ENCODE measurements around the gene BCOR. TPM values are rescaled to one million over a fixed set of nuclear protein-coding genes. Genes with fewer than 3 reads are reported as not detected.

The BCOR gene
- total RNA-seq, 1 experiment from 2014 or later, result 48.3 TPM

DNA sequence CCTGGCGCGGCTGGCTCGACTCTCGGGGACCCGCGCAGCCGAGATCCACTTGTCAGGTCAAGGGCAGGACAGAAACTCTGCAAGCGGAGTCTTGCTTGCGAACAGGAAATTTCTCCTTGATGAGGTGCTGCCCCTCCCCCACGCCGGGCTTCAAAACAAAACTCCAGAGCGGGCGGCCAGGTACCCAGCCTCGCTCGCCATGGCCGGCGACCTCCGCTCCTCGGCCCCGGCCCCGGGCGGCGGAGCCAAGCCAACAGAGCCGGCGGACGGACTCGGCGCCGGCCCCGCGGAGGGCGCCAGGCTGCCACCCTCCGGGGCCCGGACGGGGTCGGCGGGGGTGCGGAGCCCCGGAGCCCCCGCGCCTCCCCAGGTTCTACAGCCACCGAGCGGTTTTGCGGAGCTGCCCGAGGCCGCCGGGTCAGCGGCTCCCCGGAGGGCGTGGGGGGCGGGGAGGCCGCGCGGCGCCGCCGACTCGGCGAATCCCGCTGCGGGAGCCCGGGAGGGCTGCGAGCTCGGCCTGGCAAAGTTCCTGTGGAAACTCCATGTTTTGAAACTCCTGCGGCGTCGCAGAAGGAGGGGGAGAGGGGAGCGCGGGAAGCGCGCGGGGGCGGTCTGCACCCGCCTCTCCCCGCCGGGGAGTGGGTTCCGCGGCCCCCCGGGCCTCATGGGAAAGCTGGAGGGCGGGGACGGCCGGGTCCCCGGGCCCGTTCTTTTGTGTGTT lies 11.7 kb upstream of the BCOR start:
- no peak for TF ChIP-seq SIN3A (IDR thresholded peaks at IDR 0.05; ENCODE audit: borderline replicate concordance, insufficient read depth, low read depth, low read length)
- 0 out of 2 replicates have a peak, but pooled peaks have one; percentile 13 for TF ChIP-seq TCF7L2 (IDR thresholded peaks at IDR 0.05; ENCODE audit: low read depth, low read length)
- TF ChIP-seq, protein P1, sequence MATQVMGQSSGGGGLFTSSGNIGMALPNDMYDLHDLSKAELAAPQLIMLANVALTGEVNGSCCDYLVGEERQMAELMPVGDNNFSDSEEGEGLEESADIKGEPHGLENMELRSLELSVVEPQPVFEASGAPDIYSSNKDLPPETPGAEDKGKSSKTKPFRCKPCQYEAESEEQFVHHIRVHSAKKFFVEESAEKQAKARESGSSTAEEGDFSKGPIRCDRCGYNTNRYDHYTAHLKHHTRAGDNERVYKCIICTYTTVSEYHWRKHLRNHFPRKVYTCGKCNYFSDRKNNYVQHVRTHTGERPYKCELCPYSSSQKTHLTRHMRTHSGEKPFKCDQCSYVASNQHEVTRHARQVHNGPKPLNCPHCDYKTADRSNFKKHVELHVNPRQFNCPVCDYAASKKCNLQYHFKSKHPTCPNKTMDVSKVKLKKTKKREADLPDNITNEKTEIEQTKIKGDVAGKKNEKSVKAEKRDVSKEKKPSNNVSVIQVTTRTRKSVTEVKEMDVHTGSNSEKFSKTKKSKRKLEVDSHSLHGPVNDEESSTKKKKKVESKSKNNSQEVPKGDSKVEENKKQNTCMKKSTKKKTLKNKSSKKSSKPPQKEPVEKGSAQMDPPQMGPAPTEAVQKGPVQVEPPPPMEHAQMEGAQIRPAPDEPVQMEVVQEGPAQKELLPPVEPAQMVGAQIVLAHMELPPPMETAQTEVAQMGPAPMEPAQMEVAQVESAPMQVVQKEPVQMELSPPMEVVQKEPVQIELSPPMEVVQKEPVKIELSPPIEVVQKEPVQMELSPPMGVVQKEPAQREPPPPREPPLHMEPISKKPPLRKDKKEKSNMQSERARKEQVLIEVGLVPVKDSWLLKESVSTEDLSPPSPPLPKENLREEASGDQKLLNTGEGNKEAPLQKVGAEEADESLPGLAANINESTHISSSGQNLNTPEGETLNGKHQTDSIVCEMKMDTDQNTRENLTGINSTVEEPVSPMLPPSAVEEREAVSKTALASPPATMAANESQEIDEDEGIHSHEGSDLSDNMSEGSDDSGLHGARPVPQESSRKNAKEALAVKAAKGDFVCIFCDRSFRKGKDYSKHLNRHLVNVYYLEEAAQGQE (IDR thresholded peaks at IDR 0.05; ENCODE audit: insufficient read depth in 1 of 2, low read depth in 2 of 2, low read length in 1 of 2), result no peak
- TF ChIP-seq, protein P2, sequence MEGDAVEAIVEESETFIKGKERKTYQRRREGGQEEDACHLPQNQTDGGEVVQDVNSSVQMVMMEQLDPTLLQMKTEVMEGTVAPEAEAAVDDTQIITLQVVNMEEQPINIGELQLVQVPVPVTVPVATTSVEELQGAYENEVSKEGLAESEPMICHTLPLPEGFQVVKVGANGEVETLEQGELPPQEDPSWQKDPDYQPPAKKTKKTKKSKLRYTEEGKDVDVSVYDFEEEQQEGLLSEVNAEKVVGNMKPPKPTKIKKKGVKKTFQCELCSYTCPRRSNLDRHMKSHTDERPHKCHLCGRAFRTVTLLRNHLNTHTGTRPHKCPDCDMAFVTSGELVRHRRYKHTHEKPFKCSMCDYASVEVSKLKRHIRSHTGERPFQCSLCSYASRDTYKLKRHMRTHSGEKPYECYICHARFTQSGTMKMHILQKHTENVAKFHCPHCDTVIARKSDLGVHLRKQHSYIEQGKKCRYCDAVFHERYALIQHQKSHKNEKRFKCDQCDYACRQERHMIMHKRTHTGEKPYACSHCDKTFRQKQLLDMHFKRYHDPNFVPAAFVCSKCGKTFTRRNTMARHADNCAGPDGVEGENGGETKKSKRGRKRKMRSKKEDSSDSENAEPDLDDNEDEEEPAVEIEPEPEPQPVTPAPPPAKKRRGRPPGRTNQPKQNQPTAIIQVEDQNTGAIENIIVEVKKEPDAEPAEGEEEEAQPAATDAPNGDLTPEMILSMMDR (IDR thresholded peaks at IDR 0.05), result no peak
- TF ChIP-seq POLR2AphosphoS5 (IDR thresholded peaks at IDR 0.05; ENCODE audit: low read depth, low read length), result 0 out of 2 replicates have a peak, but pooled peaks have one; percentile 7
- no TSS peak for BruUV-seq (replicated peaks)
- POLR2A ChIA-PET, result interaction anchor here (0.9 to 1.1 kb wide), 2 partner anchors 11 to 19 kb away, joined by 3 to 6 read pairs; partner anchors contain the start of gene BCOR
- CTCF ChIA-PET, result no interaction called here
- DNase-seq (ENCODE audit: low read depth, low spot score), result no peak
- Histone ChIP-seq H3K4me1 (ENCODE audit: control insufficient read depth, insufficient read depth, low read length) (no peaks in the 10 kb centered on the region; the same call in 1 of the 2 replicates), H3K27ac (ENCODE audit: low read length) (peak overlapping the region; percentile 77), H3K27me3 (ENCODE audit: control insufficient read depth, insufficient read depth, low read length) (no peaks in the 10 kb centered on the region), H3K36me3 (ENCODE audit: control insufficient read depth, insufficient read depth, low read length) (no peaks in the 10 kb centered on the region), H3K9me3 (ENCODE audit: control insufficient read depth, insufficient read depth, low read depth, low read length) (no peaks in the 10 kb centered on the region), H3K4me3 (ENCODE audit: low read depth in 2 of 2, low read length in 2 of 2) (peak overlapping the region; percentile 45 to 54)
- in situ Hi-C loops (cut with HindIII; ENCODE audit: low pct_unique_long_range_greater_than_20kb, low sequenced_read_pairs), result no loop called here
- intact Hi-C loops (cut with micrococcal nuclease; ENCODE audit: unreplicated experiment), result loop anchor here (5.0 to 10.0 kb wide), 2 partner anchors 48 to 155 kb away; no protein-coding TSS in a partner anchor
- peak; percentile 24 for ATAC-seq

DNA sequence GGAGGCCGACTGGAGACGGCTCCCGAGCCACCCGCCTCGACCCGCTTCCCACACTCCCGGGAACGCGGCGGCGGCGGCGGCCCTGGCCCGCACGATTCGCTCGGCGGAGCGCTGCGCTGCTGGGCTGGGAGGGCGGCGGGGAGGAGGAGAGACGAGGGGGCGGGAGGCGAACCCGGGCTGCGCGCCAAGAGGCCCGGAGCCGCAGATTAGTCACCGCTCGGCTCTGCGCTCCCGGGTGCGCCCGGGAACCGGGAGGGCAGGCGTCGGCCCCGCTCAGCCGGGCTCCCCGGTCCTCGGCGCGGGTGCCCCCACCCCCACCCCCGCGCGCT lies 11.2 kb upstream of the BCOR start:
- DNase-seq (ENCODE audit: low read depth, low spot score) (no peak), ATAC-seq (peak; percentile 61)
- BruUV-seq (replicated peaks), result no TSS peak
- intact Hi-C loops (cut with micrococcal nuclease; ENCODE audit: unreplicated experiment) (loop anchor here (10.0 kb wide), 1 partner anchor 156 kb away; no protein-coding TSS in a partner anchor), in situ Hi-C loops (cut with HindIII; ENCODE audit: low pct_unique_long_range_greater_than_20kb, low sequenced_read_pairs) (no loop called here)
- Histone ChIP-seq H3K36me3 (ENCODE audit: control insufficient read depth, insufficient read depth, low read length) (no peaks in the 10 kb centered on the region), H3K27me3 (ENCODE audit: control insufficient read depth, insufficient read depth, low read length) (no peaks in the 10 kb centered on the region), H3K27ac (ENCODE audit: low read length) (peak overlapping the region; percentile 70; the same call in 1 of the 2 replicates), H3K9me3 (ENCODE audit: control insufficient read depth, insufficient read depth, low read depth, low read length) (no peaks in the 10 kb centered on the region), H3K4me3 (ENCODE audit: low read depth in 2 of 2, low read length in 2 of 2) (peak overlapping the region; percentile 45), H3K4me1 (ENCODE audit: control insufficient read depth, insufficient read depth, low read length) (peaks cover 2% of the 10 kb centered on the region; the same call in 1 of the 2 replicates)
- ChIA-PET CTCF (no interaction called here), POLR2A (no interaction called here)
- TF ChIP-seq POLR2AphosphoS5 (IDR thresholded peaks at IDR 0.05; ENCODE audit: low read depth, low read length), result no peak
- no peak for TF ChIP-seq SIN3A (IDR thresholded peaks at IDR 0.05; ENCODE audit: borderline replicate concordance, insufficient read depth, low read depth, low read length)
- TF ChIP-seq, protein P2 (IDR thresholded peaks at IDR 0.05), result no peak
- TF ChIP-seq, protein P1 (IDR thresholded peaks at IDR 0.05; ENCODE audit: insufficient read depth in 1 of 2, low read depth in 2 of 2, low read length in 1 of 2), result no peak
- no peak for TF ChIP-seq TCF7L2 (IDR thresholded peaks at IDR 0.05; ENCODE audit: low read depth, low read length)
